Keratinocyte (primary cell): ENCODE results near the gene CCDC141. TPM values are rescaled to one million over a fixed set of nuclear protein-coding genes. Genes with fewer than 3 reads are reported as not detected.

Source experiments
- DNase-seq: peaks from one replicate; pipeline ENCODE4 v3.0.0-alpha.2; 2011; ENCODE audit warnings: low read depth, missing footprints, low spot score
- FAIRE-seq: peaks from 2 replicates; lab custom pipeline; 2011; peaks lifted over from hg19 to GRCh38; lab: Jason Lieb, UNC
- H2AFZ ChIP-seq: 2 replicates; pipeline ENCODE4 v1.6.0; 2012; ENCODE audit warnings: low read length, control low read depth, inconsistent platforms; ENCODE audit not compliant: control insufficient read depth
- H3K27ac ChIP-seq: 2 replicates; pipeline ENCODE4 v1.5.1; 2011; ENCODE audit warnings: low read length; ENCODE audit not compliant: control insufficient read depth, insufficient read depth
- H3K27me3 ChIP-seq: 3 replicates; pipeline ENCODE4 v1.6.0; 2011; ENCODE audit warnings: low read length; ENCODE audit not compliant: control insufficient read depth, insufficient read depth; ENCODE audit errors: extremely low read depth
- H3K36me3 ChIP-seq, 2 experiments: 2 replicates in 1 of 2; 3 replicates in 1 of 2; pipeline ENCODE4 v1.5.1; 2011; ENCODE audit warnings: low read length in 2 of 2, mild to moderate bottlenecking in 1 of 2; ENCODE audit not compliant: control insufficient read depth in 2 of 2, insufficient read depth in 2 of 2; ENCODE audit errors: extremely low read depth in 1 of 2
- H3K4me1 ChIP-seq: 3 replicates; pipeline ENCODE4 v1.5.1; 2011; ENCODE audit warnings: low read length; ENCODE audit not compliant: control insufficient read depth, insufficient read depth; ENCODE audit errors: extremely low read depth
- H3K4me2 ChIP-seq: 3 replicates; pipeline ENCODE4 v1.6.0; 2011; ENCODE audit warnings: low read depth, low read length; ENCODE audit not compliant: control insufficient read depth, insufficient read depth; ENCODE audit errors: extremely low read depth
- H3K4me3 ChIP-seq, 3 experiments: fragments of 200-600 bp in 1 of 3; sonication (generic) in 1 of 3; 2 replicates in 2 of 3; 3 replicates in 1 of 3; pipeline ENCODE4 v1.5.1; 2011 to 2016; ENCODE audit warnings: low read length in 3 of 3, mild to moderate bottlenecking in 3 of 3, control low read depth in 2 of 3, inconsistent platforms in 1 of 3, low read depth in 1 of 3, mixed read lengths in 1 of 3, mixed run types in 1 of 3, moderate library complexity in 1 of 3; ENCODE audit not compliant: control insufficient read depth in 2 of 3, insufficient read depth in 2 of 3; ENCODE audit errors: extremely low read depth in 1 of 3
- H3K79me2 ChIP-seq: 2 replicates; pipeline ENCODE4 v1.6.0; 2012; ENCODE audit warnings: low read length; ENCODE audit not compliant: control insufficient read depth, insufficient read depth
- H3K9ac ChIP-seq: 3 replicates; pipeline ENCODE4 v1.6.0; 2011; ENCODE audit warnings: low read length; ENCODE audit not compliant: control insufficient read depth, insufficient read depth; ENCODE audit errors: extremely low read depth
- H3K9me1 ChIP-seq: 3 replicates; pipeline ENCODE4 v1.6.0; 2011; ENCODE audit warnings: low read length; ENCODE audit not compliant: control insufficient read depth, insufficient read depth; ENCODE audit errors: extremely low read depth
- H3K9me3 ChIP-seq: 2 replicates; pipeline ENCODE4 v1.5.1; 2012; ENCODE audit warnings: low read depth, low read length; ENCODE audit not compliant: control insufficient read depth
- H4K20me1 ChIP-seq: 3 replicates; pipeline ENCODE4 v1.6.0; 2011; ENCODE audit warnings: low read length; ENCODE audit not compliant: control insufficient read depth, insufficient read depth; ENCODE audit errors: extremely low read depth
- EZH2 ChIP-seq: IDR thresholded peaks from one replicate; pipeline ENCODE4 v1.6.1; 2012; ENCODE audit warnings: inconsistent platforms, mild to moderate bottlenecking, low read length, moderate library complexity
- dilution Hi-C: fragments of 300-500 bp; cut with MboI; formaldehyde crosslinking; loops from one replicate; pipeline ENCODE4 v1.7.0; 2020; ENCODE audit warnings: low sequenced_read_pairs; ENCODE audit not compliant: extremely low pct_ligation_motif_present
- polyA plus RNA-seq, 5 experiments: library from polyadenylated mRNA; depleted of rRNA in 3 of 5; stranded (reverse) in 3 of 5; stranded (forward) in 1 of 5; unstranded in 1 of 5; fragments of >200 nt; gene quantifications; 1 replicate in 1 of 5; 2 replicates in 3 of 5; 3 replicates in 1 of 5; pipeline versions ENCODE4 v1.2.1 to v1.2.3, GENCODE V29; 2011 to 2012; ENCODE audit warnings: missing spikeins in 2 of 5, low read depth in 1 of 5, low replicate concordance in 1 of 5
- TF ChIP-seq, protein P1 (sequence below), 3 experiments: IDR thresholded peaks in 1 of 3; conservative IDR thresholded peaks in 1 of 3; optimal IDR thresholded peaks in 1 of 3; 2 replicates in 2 of 3; 3 replicates in 1 of 3; pipeline versions ENCODE3 to v1.5.1; 2011; ENCODE audit warnings: low read length in 3 of 3, mild to moderate bottlenecking in 3 of 3, moderate library complexity in 2 of 3, control low read depth in 1 of 3, inconsistent platforms in 1 of 3; ENCODE audit not compliant: insufficient read depth in 2 of 3; ENCODE audit errors: extremely low read depth in 1 of 3

The CCDC141 gene
- polyA plus RNA-seq, 1 donor (not counting 4 experiments of a cell fraction or from before 2014, with no cell fraction given): not detected

DNA sequence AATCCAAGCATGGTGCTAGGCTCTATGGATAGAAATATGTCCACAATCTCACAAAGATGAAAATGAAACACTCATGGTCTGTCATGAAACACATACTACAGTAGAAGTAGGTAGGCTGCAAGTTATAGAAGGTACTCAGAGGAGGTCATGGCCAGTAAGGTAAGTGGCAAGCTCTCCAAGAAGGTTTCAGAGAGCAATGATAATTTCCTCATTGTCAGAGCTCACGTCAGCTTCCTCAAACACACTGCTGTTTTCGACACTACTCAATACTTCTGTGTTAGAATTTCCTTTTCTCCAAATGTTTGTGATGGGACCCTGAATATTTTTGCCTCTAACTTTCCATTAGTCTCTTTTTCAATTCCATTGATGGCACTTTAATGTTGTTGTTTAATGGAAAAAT, 25.5 kb downstream of the CCDC141 start:
- no peak for FAIRE-seq
- no peak overlapping the region for H3K4me3 ChIP-seq
- no peaks in the 10 kb centered on the region for H3K9me3 ChIP-seq
- H3K27ac ChIP-seq: no peak overlapping the region
- no peak for TF ChIP-seq EZH2
- TF ChIP-seq, protein P1, sequence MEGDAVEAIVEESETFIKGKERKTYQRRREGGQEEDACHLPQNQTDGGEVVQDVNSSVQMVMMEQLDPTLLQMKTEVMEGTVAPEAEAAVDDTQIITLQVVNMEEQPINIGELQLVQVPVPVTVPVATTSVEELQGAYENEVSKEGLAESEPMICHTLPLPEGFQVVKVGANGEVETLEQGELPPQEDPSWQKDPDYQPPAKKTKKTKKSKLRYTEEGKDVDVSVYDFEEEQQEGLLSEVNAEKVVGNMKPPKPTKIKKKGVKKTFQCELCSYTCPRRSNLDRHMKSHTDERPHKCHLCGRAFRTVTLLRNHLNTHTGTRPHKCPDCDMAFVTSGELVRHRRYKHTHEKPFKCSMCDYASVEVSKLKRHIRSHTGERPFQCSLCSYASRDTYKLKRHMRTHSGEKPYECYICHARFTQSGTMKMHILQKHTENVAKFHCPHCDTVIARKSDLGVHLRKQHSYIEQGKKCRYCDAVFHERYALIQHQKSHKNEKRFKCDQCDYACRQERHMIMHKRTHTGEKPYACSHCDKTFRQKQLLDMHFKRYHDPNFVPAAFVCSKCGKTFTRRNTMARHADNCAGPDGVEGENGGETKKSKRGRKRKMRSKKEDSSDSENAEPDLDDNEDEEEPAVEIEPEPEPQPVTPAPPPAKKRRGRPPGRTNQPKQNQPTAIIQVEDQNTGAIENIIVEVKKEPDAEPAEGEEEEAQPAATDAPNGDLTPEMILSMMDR (optimal IDR thresholded peaks at IDR 0.05 in 1 of 3, IDR thresholded peaks at IDR 0.05 in 1 of 3, conservative IDR thresholded peaks at IDR 0.05 in 1 of 3; ENCODE audit: extremely low read depth in 1 of 3, insufficient read depth in 2 of 3, low read length in 3 of 3): no peak
- no peaks in the 10 kb centered on the region for H3K36me3 ChIP-seq
- no peak for DNase-seq
- H3K4me2 ChIP-seq: no peak overlapping the region
- dilution Hi-C loops: no loop called here
- H4K20me1 ChIP-seq: no peaks in the 10 kb centered on the region
- no peaks in the 10 kb centered on the region for H3K9me1 ChIP-seq
- H3K27me3 ChIP-seq: no peaks in the 10 kb centered on the region
- no peaks in the 10 kb centered on the region for H3K4me1 ChIP-seq
- H3K9ac ChIP-seq: no peak overlapping the region
- no peaks in the 10 kb centered on the region for H3K79me2 ChIP-seq
- H2AFZ ChIP-seq: no peak overlapping the region

DNA sequence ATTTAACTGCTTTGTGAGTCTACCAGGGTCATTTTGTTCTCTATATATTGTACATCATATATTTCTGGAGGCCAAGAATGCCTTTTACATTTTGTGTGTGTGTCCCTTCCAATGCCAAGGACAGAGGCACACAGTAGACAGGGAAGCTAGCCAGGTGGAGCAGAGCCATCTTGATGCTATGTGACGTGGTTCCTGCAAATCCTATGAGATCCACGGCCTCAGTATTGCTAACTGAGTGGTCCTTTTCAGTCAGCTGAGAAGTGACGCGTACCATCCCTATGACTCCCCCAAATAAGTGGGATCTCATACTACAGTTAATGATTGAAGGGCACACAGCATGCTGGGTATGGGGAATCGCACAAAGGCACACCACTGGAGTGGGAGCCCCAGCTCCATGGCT, 27.3 kb downstream of the CCDC141 start:
- FAIRE-seq: no peak
- Histone ChIP-seq H3K4me3 (no peak overlapping the region), H2AFZ (no peak overlapping the region), H3K4me1 (no peaks in the 10 kb centered on the region), H3K4me2 (no peak overlapping the region), H3K36me3 (no peaks in the 10 kb centered on the region), H3K9me1 (no peaks in the 10 kb centered on the region), H3K9ac (no peak overlapping the region), H3K27me3 (no peaks in the 10 kb centered on the region), H3K79me2 (no peaks in the 10 kb centered on the region), H3K27ac (no peak overlapping the region), H4K20me1 (no peaks in the 10 kb centered on the region), H3K9me3 (no peaks in the 10 kb centered on the region)
- dilution Hi-C loops: no loop called here
- no peak for TF ChIP-seq EZH2
- TF ChIP-seq, protein P1 (optimal IDR thresholded peaks at IDR 0.05 in 1 of 3, IDR thresholded peaks at IDR 0.05 in 1 of 3, conservative IDR thresholded peaks at IDR 0.05 in 1 of 3; ENCODE audit: extremely low read depth in 1 of 3, insufficient read depth in 2 of 3, low read length in 3 of 3): no peak
- no peak for DNase-seq
